ENCODE results near the gene TKTL1.
A peak's percentile ranks its signal among the peaks of the same experiment; 100 is the strongest.

TKTL1 gene

GRCh38 chrX:154365052-154365600 lies 69.5 kb downstream of the TKTL1 start:
- DNase-seq: no peak

GRCh38 chrX:154365997-154366665 lies 70.5 kb downstream of the TKTL1 start:
- no peak for DNase-seq

DNA sequence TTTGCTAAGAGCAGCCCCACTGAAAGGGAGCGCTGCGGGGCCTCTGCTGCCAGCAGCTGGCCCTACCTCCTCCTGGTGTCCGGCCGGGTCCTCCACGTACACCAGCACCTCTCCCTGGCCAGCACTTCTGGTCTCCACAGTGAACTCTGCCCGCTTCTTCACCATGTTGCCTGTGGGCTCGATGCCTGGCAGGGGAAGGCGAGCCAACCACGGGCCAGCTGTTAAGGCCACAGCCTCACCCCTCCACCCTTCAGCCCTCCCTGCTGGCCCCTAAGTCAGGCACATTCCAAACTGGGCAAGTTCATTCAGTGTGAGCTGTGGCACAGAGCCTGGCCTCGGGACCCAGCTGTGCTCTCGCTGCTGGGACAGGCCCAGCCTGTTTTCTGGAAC lies 71.1 kb downstream of the TKTL1 start:
- DNase-seq: no peak

DNA sequence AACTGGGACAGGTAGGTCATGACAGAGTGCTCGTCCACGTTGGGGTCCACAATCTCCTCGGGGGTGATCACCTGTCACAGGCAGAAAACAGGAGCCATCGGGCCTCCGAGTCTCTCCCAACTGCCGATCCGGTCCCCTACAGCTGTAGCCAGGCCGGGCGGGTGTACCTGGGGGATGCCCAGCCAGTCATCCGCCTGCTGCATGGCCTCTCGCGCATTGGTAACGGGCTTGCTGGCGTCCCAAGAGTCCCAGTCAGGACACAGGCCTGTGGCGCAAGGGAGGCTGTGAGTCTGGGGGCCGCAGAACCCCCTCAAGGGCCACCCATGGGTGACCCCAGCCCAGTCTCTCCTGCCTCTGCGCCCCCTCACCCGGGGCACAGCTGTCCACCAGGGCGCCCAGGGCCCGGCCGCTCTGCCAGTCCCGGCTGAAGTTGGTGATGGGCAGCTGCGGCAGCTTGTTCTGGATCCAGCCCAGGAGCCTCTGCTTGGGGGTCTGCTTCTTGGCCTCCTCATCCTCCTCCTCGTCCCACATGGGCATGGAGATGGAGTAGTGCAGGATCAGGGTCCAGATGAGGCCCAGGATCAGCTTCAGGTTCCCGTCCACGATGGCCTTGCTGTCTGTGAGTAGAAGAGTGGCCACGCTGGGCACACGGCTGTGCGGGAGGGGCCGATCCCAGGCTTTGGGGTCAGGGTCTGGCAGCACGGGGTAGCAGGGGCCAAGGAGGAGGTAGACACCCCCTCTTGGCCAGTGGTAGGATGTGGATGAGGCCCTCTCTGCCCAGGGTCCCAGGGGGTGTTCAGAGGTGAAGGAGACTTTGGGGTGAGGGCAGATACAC lies 72.1 kb downstream of the TKTL1 start:
- no peak for DNase-seq

DNA sequence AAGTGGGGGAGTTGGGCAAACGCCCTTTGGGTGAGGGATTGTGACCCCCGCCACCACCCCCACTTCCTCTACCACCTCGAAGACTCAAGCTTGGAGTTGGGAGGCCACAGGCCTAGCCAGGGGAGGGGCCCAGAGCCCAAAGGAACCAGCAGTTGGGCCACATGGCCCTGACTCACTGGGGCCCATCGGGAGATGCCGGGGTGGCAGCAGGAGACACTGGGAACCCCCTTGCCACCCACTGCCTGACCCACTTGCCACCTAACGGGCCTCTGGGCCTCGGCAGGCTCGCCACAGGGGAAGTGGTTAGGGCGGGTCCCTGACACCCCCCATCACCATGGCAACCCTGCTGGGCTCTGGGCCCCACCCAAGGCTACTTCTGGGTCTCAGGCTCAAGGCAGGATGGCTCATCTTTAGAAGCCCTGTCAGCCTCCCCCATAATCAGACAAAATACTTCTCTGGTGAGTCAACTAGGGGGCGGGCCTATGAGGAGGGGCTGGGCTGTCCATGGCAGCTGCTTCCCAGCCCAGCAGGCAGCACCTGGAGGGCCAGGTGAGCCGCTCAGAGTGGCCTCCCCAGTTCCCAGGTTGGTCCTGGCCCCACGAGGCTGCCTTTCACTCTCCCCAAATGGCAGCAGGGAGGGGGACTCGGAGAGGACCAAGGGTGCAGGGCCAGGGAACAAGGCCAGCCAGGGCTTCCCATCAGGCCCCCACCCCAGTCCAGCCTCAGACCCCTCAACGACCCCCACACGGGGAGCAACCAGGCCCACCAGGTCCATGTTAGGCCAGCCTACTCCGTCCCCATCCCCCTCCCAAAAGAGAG lies 73.2 kb downstream of the TKTL1 start:
- DNase-seq: peak; percentile 95

DNA sequence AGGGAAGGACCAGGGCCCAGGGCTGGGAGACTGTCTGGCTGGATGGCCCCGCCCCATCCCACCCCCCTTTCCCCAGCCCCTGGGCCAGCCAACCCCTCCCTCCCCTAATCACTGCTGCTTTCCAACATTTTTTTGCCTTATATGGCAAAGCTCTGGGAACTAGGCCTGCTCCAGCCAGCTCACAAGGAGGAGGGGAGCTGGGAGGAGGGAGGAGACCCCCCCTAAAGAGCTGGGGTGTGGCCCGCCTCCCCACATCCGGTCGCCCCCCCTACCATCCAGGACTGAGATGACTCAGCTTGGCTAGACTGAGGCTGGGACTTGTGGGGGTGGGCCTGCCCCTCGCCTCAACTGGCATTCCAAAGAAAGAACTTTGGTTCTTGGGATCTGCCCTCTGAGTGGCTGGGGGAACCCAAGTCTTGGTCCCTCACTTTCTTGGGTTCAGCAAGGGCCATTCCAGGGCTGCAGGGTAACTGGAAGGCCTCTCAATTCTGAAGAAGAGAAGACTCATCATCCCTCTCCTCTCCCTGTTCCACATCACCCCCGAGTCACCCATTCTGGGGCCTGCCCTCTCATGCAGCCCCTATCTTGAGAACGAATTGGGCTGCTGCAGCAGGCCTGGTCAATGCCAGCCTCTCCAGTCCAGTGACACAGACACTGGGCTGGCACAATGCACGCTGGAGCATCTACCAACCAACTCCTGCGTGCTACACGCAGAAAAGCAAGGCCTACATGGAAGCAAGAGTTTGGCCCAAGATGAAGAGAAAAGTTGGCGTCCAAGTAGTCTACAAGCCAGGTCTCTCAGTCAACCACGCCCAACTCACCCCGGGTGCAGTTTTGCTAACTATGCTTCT lies 74.1 kb downstream of the TKTL1 start:
- peak; percentile 74 for DNase-seq

DNA sequence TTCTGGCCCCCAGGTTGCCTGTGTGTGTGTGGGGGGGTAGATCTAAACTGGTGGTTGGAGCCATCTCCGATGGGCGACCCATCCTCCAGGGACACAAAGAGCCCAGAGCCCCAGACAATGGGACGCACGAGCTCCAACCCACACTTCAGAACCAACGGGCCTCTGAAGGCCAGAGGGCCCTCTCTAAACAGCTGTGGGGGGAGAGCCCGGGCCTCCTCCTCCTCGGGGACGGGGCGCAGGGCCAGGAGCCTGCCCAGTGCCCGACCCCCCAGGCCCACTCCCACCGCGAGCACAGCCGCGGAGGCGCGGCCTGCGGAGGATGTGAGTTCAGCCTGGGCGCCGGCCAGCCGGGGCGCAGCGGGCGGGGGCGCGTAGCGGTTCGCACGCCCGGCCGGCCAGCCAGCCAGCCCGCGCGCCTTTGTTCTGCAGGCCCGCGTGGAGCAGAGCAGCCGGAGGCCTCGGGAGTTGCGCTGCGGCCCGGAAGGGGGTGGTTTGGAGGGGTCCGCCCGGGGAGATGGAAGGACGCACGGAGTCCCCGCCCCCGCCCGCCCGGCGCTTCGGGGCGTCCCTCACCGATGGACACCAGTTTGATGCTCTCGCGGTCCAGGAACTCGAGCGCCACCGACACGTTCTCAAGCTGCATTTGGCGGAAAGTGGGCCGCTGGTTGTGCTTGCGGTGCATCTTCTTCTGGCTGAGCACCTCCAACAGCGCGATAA lies 74.9 kb downstream of the TKTL1 start:
- DNase-seq: peak; percentile 40

DNA sequence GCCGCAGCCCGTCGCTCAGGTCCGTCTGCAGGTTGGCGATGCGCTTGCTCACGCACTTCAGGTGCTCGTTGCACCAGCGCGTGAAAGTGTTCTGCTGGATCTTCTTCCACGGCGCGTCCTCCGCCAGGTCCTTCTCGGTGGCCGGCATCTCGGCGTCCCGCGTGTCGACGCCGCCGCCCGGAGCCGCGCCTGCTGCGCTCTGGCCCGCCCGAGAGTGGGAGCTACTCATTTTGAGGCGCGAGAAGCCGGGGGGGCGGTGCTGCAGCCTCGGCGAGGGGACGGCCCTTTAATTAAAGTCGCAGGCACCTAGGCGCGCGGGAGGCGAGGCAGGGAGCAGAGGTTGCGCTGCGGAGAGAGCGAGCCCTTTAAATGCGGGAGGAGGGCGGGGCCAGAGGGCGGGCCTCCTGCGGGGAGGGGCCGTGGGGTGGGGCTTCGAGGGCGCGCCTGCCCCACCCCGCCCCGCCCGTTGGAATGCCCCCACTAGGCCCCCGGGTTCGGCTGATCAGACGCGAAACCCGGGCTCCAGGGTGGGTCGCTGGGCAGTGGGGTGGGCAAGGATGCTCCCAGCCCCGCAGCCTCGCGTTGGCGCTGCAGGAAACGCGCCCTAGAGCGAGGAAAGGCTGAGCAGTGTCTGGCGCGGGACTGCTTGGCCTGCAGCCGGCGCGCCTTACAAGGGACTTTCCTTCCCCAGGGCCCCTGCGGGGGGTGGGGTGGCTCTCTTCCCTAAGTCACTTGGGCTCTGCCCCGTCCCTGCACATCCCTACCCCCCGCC lies 75.6 kb downstream of the TKTL1 start:
- peak; percentile 93 for DNase-seq

- DNase-seq: no peak
These were observed 76.2 kb downstream of the TKTL1 start for GRCh38 chrX:154371789-154372300.

DNA sequence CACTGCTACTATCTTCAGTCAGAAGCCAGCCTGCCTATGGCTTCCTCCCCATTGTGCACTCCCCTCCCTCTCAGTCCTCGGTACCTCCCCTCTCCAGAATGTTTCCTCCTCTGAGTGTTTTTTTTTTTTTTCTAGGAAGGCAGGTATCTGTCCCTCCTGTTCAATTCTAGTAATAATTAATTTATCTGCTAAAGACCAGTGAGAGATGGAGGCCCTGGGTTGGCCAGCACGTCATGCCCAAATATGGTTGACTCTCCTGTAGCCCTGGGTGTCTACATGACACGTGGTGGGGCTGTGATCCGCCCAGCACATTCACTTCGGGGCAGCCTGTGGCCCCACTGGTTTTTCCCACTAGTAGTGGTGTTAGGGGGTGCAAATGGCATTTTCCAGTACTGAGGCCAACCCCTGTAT lies 77.0 kb downstream of the TKTL1 start:
- DNase-seq: peak; percentile 57

DNA sequence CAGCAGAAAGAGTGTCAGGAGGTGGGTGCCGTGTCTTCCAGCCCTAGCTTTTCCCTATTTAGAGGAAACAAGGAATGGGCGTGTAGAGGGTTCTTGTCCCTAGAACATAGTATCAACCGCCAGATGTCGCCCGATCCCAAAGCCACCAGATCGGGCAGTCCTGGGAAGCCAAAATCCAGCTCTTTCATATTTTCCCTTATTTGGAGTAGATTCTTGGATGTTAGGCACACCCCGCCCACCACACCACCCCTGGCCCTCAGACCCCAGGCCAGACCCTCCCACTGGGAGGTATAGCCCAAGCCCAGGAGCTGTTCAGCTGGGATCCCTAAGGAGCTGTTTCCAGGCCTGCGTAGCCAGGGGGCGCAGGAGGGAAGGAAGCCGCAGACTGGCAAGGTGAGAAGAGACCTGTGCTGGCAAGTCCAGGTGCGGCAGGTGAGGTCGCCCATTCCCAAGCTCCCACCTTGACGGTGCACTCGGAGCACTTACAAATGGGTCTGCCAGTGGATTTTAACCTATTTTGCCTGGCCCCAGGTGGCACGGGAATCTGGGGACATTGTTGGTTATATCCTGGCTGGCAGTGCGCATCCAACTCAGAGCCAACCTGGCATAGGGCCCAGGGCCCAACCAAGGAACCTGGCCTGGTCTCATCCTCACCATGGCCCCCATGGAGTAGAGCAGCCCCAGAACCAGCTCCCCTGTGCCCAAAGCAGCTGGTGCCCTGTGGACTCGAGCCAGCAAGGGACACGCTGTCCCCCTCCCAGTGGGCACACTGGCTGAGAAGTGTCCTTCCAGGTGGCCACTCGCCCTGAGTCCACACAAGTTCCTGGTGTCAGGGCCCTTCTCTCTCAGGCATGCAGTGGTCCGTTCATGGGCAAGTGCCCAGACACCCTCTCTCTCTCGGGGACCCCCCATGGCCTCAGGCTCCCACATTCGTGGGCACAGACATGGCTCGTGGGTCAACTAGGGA lies 78.0 kb downstream of the TKTL1 start:
- DNase-seq: peak; percentile 42

- peak; percentile 57 for DNase-seq
These were observed 78.9 kb downstream of the TKTL1 start, which contains the start of gene FLNA for GRCh38 chrX:154374313-154375155. Gene FLNA (minus strand): TSS chrX:154374634. CDS start chrX:154371245, 3,389 bp downstream.

DNA sequence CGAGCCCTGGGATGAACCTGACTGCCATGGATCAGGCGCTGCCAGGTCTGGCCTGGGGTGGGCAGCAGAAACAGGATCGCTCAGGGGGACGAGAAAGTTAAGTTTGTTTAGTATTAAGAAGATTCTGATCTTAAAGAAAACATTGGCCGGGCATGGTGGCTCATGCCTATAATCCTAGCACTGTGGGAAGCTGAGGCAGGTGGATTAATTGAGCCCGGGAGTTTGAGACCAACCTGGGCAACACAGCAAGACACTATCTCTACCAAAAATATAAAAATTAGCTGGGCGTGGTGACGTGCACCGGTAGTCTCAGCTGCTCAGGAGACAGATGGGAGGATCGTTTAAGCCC lies 79.5 kb downstream of the TKTL1 start:
- DNase-seq: no peak

- DNase-seq: no peak
These were observed 81.2 kb downstream of the TKTL1 start for GRCh38 chrX:154376774-154377173.

DNA sequence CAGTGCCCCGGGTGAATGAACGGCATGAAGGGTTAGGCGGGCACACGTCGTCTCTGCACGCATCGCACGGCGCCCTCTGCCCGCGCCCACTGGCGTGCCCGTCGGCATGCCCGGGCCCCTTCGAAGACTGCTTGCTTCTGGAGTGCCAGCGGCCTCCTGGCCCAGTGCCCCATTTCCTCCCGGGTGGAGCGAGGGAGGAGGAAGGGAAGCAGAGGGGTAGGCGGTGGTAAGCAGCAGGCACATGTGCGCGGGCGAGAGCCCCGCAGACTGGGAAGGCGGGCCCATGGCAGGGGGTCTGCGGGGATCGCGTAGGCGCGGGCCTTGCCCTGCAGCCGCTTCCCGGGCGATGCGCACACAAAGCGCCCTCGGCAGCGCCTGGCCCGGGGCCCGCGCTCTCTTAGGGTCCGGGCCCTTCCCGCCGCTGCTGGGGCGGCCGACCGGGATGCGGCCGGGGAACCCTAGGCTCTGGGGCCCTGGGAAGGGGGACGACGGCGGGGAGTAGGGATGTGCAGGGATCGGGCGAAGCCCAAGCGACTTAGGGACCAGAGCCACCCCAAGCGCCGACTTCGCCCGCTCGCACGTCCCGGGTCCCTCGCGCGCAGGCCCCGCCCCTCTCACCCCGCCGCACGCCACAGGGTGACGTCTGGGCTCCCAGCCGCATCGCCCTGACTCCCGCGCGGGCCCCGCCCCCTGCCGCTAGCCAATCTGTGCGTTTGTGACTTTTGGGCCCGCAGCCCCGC lies 82.6 kb downstream of the TKTL1 start:
- peak; percentile 96 for DNase-seq

- DNase-seq: peak; percentile 95
These were observed 83.4 kb downstream of the TKTL1 start, which contains the start of gene EMD for GRCh38 chrX:154378799-154379568. Gene EMD (plus strand): TSS chrX:154379295. CDS start chrX:154379485, 190 bp downstream.

DNA sequence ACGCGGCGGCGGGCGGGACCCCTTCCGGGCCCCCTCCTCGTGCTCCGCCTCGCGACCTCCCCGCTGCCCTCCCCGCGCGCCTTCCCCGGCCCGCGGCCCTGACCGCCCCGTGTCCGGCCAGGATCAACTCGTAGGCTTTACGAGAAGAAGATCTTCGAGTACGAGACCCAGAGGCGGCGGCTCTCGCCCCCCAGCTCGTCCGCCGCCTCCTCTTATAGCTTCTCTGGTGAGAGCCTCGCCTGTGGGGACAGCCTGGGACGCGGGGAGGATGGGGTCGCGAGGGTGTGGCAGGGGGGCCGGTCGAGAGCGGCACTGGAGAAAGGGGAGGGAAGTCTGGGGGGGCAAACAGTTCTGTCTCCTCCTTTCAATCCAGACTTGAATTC lies 84.0 kb downstream of the TKTL1 start:
- DNase-seq: no peak
